Measurements from ENCODE around the gene WTIP. TPM values are rescaled to one million over a fixed set of nuclear protein-coding genes. Genes with fewer than 3 reads are reported as not detected.
"Not testable (repeated sequence)": the region's sequence is repeated elsewhere in the genome, so short reads cannot be mapped to it uniquely, and the experiment has no call there.

WTIP gene
- total RNA-seq, 2 experiments from 2014 or later = 0.68 to 1.2 TPM

- Mint-ChIP-seq H3K36me3 (ENCODE audit: low read depth) (peaks cover 71% of the 10 kb centered on the region), H3K27ac (no peak overlapping the region), H3K4me3 (no peak overlapping the region), H3K27me3 (ENCODE audit: low read depth) (no peaks in the 10 kb centered on the region), H3K4me1 (ENCODE audit: low read depth) (no peaks in the 10 kb centered on the region), H3K9me3 (ENCODE audit: insufficient read depth) (no peaks in the 10 kb centered on the region)
- ChIA-PET CTCF (interaction anchor here (1.0 kb wide), 1 partner anchor 10 kb away, joined by 4 read pairs; no protein-coding TSS in a partner anchor), POLR2A (no interaction called here)
- ATAC-seq (no peak), DNase-seq (no peak)
These were observed 20.0 kb upstream of the WTIP start for GRCh38 chr19:34461375-34462100.

GRCh38 chr19:34464785-34465184 is 16.8 kb upstream of the WTIP start:
- POLR2A ChIA-PET; H3K4me3 Mint-ChIP-seq; DNase-seq; CTCF ChIA-PET; H3K27me3 Mint-ChIP-seq (ENCODE audit: low read depth); H3K9me3 Mint-ChIP-seq (ENCODE audit: insufficient read depth); ATAC-seq; H3K27ac Mint-ChIP-seq; H3K4me1 Mint-ChIP-seq (ENCODE audit: low read depth): not testable (repeated sequence)
- H3K36me3 Mint-ChIP-seq (ENCODE audit: low read depth) = peaks cover 73% of the 10 kb centered on the region

GRCh38 chr19:34468409-34468808 is 13.1 kb upstream of the WTIP start:
- H3K27me3 Mint-ChIP-seq (ENCODE audit: low read depth) = no peaks in the 10 kb centered on the region
- H3K36me3 Mint-ChIP-seq (ENCODE audit: low read depth) = peaks cover 70% of the 10 kb centered on the region
- H3K27ac Mint-ChIP-seq = no peak overlapping the region

GRCh38 chr19:34469026-34469425 is 12.5 kb upstream of the WTIP start:
- DNase-seq; ATAC-seq; H3K27me3 Mint-ChIP-seq (ENCODE audit: low read depth); H3K4me3 Mint-ChIP-seq; H3K9me3 Mint-ChIP-seq (ENCODE audit: insufficient read depth); H3K4me1 Mint-ChIP-seq (ENCODE audit: low read depth); POLR2A ChIA-PET; CTCF ChIA-PET; H3K27ac Mint-ChIP-seq: not testable (repeated sequence)
- peaks cover 70% of the 10 kb centered on the region for H3K36me3 Mint-ChIP-seq (ENCODE audit: low read depth)

More at GRCh38 chr19:34468409-34468808, 13.1 kb upstream of the WTIP start:
- Mint-ChIP-seq H3K4me1 (ENCODE audit: low read depth) (no peaks in the 10 kb centered on the region), H3K4me3 (no peak overlapping the region), H3K9me3 (ENCODE audit: insufficient read depth) (no peaks in the 10 kb centered on the region)
- DNase-seq (no peak), ATAC-seq (no peak)
- ChIA-PET POLR2A (no interaction called here), CTCF (no interaction called here)

- POLR2A ChIA-PET = no interaction called here
- ATAC-seq = no peak
These were observed 9.5 kb upstream of the WTIP start for GRCh38 chr19:34471906-34472700.

GRCh38 chr19:34474233-34474989 is 7.1 kb upstream of the WTIP start:
- CTCF ChIA-PET = no interaction called here
- POLR2A ChIA-PET = no interaction called here
- H3K27ac Mint-ChIP-seq = no peak overlapping the region

More at GRCh38 chr19:34471906-34472700, 9.5 kb upstream of the WTIP start:
- H3K27ac Mint-ChIP-seq = no peak overlapping the region
- no peaks in the 10 kb centered on the region for H3K9me3 Mint-ChIP-seq (ENCODE audit: insufficient read depth)
- no peak overlapping the region for H3K4me3 Mint-ChIP-seq
- peaks cover 48% of the 10 kb centered on the region for H3K36me3 Mint-ChIP-seq (ENCODE audit: low read depth)
- H3K4me1 Mint-ChIP-seq (ENCODE audit: low read depth) = no peaks in the 10 kb centered on the region
- no peaks in the 10 kb centered on the region for H3K27me3 Mint-ChIP-seq (ENCODE audit: low read depth)
- DNase-seq = no peak
- CTCF ChIA-PET = interaction anchor here (0.7 to 1.4 kb wide), 2 partner anchors 11 to 26 kb away, joined by 3 to 4 read pairs; no protein-coding TSS in a partner anchor

GRCh38 chr19:34475026-34475974 is 6.3 kb upstream of the WTIP start:
- Mint-ChIP-seq H3K27ac (no peak overlapping the region), H3K36me3 (ENCODE audit: low read depth) (peaks cover 30% of the 10 kb centered on the region), H3K9me3 (ENCODE audit: insufficient read depth) (no peaks in the 10 kb centered on the region), H3K4me3 (no peak overlapping the region), H3K27me3 (ENCODE audit: low read depth) (peaks cover 8% of the 10 kb centered on the region), H3K4me1 (ENCODE audit: low read depth) (no peaks in the 10 kb centered on the region)
- DNase-seq (no peak), ATAC-seq (no peak)
- CTCF ChIA-PET = no interaction called here
- POLR2A ChIA-PET = no interaction called here

More at GRCh38 chr19:34474233-34474989, 7.1 kb upstream of the WTIP start:
- no peak overlapping the region for H3K4me3 Mint-ChIP-seq
- peaks cover 3% of the 10 kb centered on the region for H3K27me3 Mint-ChIP-seq (ENCODE audit: low read depth)
- no peaks in the 10 kb centered on the region for H3K4me1 Mint-ChIP-seq (ENCODE audit: low read depth)
- ATAC-seq (no peak), DNase-seq (no peak)
- H3K36me3 Mint-ChIP-seq (ENCODE audit: low read depth) = peaks cover 35% of the 10 kb centered on the region
- H3K9me3 Mint-ChIP-seq (ENCODE audit: insufficient read depth) = no peaks in the 10 kb centered on the region

- peaks cover 26% of the 10 kb centered on the region for H3K36me3 Mint-ChIP-seq (ENCODE audit: low read depth)
These were observed 5.5 kb upstream of the WTIP start for GRCh38 chr19:34475975-34476594.

GRCh38 chr19:34478496-34478895 is 3.1 kb upstream of the WTIP start:
- H3K9me3 Mint-ChIP-seq (ENCODE audit: insufficient read depth); DNase-seq; H3K4me3 Mint-ChIP-seq; H3K4me1 Mint-ChIP-seq (ENCODE audit: low read depth); H3K36me3 Mint-ChIP-seq (ENCODE audit: low read depth); H3K27ac Mint-ChIP-seq; ATAC-seq; CTCF ChIA-PET: not testable (repeated sequence)
- POLR2A ChIA-PET = interaction anchor here (1.2 kb wide), 1 partner anchor 16 kb away, joined by 3 read pairs; no protein-coding TSS in a partner anchor
- peaks cover 25% of the 10 kb centered on the region for H3K27me3 Mint-ChIP-seq (ENCODE audit: low read depth)

More at GRCh38 chr19:34475975-34476594, 5.5 kb upstream of the WTIP start:
- POLR2A ChIA-PET = no interaction called here
- CTCF ChIA-PET = no interaction called here
- no peak overlapping the region for H3K27ac Mint-ChIP-seq
- H3K4me1 Mint-ChIP-seq (ENCODE audit: low read depth) = no peaks in the 10 kb centered on the region
- peaks cover 15% of the 10 kb centered on the region for H3K27me3 Mint-ChIP-seq (ENCODE audit: low read depth)
- no peak for DNase-seq
- no peak overlapping the region for H3K4me3 Mint-ChIP-seq
- no peak for ATAC-seq
- H3K9me3 Mint-ChIP-seq (ENCODE audit: insufficient read depth) = no peaks in the 10 kb centered on the region

- no peak for ATAC-seq
- POLR2A ChIA-PET = no interaction called here
- CTCF ChIA-PET = no interaction called here
- no peaks in the 10 kb centered on the region for H3K4me1 Mint-ChIP-seq (ENCODE audit: low read depth)
- H3K27me3 Mint-ChIP-seq (ENCODE audit: low read depth) = peaks cover 32% of the 10 kb centered on the region
- no peak for DNase-seq
- no peaks in the 10 kb centered on the region for H3K9me3 Mint-ChIP-seq (ENCODE audit: insufficient read depth)
- H3K4me3 Mint-ChIP-seq = no peak overlapping the region
- no peak overlapping the region for H3K27ac Mint-ChIP-seq
- H3K36me3 Mint-ChIP-seq (ENCODE audit: low read depth) = no peaks in the 10 kb centered on the region
These were observed 2.2 kb upstream of the WTIP start for GRCh38 chr19:34479396-34479795.

GRCh38 chr19:34480491-34480890 is 1.1 kb upstream of the WTIP start:
- peaks cover 32% of the 10 kb centered on the region for H3K27me3 Mint-ChIP-seq (ENCODE audit: low read depth)
- no peaks in the 10 kb centered on the region for H3K36me3 Mint-ChIP-seq (ENCODE audit: low read depth)
- H3K9me3 Mint-ChIP-seq (ENCODE audit: insufficient read depth) = no peaks in the 10 kb centered on the region
- ChIA-PET POLR2A (no interaction called here), CTCF (no interaction called here)
- no peaks in the 10 kb centered on the region for H3K4me1 Mint-ChIP-seq (ENCODE audit: low read depth)
- DNase-seq (no peak), ATAC-seq (no peak)
- H3K27ac Mint-ChIP-seq = no peak overlapping the region
- H3K4me3 Mint-ChIP-seq = no peak overlapping the region
